GM12891 (cell line): ENCODE results near the gene CREB3L1.

Experiments
- DNase-seq: peaks from one replicate; pipeline ENCODE4 v3.0.0; 2011; ENCODE audit warnings: low spot score; ENCODE audit not compliant: insufficient read length
- FAIRE-seq: peaks from 2 replicates; lab custom pipeline; 2011; peaks lifted over from hg19 to GRCh38; lab: Jason Lieb, UNC
- PAX5 ChIP-seq: IDR thresholded peaks from 2 replicates; pipeline ENCODE4 v1.6.1; 2011; ENCODE audit warnings: low read length, moderate library complexity, mild to moderate bottlenecking; ENCODE audit not compliant: insufficient read depth, severe bottlenecking
- POLR2A ChIP-seq: IDR thresholded peaks from 2 replicates; pipeline ENCODE4 v1.6.1; 2011; ENCODE audit warnings: low read depth, low read length, control low read depth
- POLR2AphosphoS5 ChIP-seq: IDR thresholded peaks from 2 replicates; pipeline ENCODE4 v1.6.1; 2011; ENCODE audit warnings: low read depth, low read length, control low read depth
- POU2F2 ChIP-seq: IDR thresholded peaks from 2 replicates; pipeline ENCODE4 v1.6.1; 2011; ENCODE audit warnings: low read depth, mild to moderate bottlenecking, control low read depth, low read length, moderate library complexity
- SPI1 ChIP-seq: IDR thresholded peaks from 2 replicates; pipeline ENCODE4 v1.6.1; 2011; ENCODE audit warnings: low read depth, low read length, control low read depth
- TAF1 ChIP-seq: IDR thresholded peaks from 2 replicates; pipeline ENCODE4 v1.6.1; 2011; ENCODE audit warnings: low read depth, low read length, control low read depth

CREB3L1 gene

GRCh38 chr11:46360878-46361277, 83.4 kb downstream of the CREB3L1 start:
- DNase-seq, result no peak
- TF ChIP-seq TAF1, result no peak
- TF ChIP-seq SPI1, result no peak
- TF ChIP-seq PAX5, result no peak
- no peak for TF ChIP-seq POLR2A
- no peak for TF ChIP-seq POLR2AphosphoS5
- TF ChIP-seq POU2F2, result no peak
- FAIRE-seq, result no peak

DNA sequence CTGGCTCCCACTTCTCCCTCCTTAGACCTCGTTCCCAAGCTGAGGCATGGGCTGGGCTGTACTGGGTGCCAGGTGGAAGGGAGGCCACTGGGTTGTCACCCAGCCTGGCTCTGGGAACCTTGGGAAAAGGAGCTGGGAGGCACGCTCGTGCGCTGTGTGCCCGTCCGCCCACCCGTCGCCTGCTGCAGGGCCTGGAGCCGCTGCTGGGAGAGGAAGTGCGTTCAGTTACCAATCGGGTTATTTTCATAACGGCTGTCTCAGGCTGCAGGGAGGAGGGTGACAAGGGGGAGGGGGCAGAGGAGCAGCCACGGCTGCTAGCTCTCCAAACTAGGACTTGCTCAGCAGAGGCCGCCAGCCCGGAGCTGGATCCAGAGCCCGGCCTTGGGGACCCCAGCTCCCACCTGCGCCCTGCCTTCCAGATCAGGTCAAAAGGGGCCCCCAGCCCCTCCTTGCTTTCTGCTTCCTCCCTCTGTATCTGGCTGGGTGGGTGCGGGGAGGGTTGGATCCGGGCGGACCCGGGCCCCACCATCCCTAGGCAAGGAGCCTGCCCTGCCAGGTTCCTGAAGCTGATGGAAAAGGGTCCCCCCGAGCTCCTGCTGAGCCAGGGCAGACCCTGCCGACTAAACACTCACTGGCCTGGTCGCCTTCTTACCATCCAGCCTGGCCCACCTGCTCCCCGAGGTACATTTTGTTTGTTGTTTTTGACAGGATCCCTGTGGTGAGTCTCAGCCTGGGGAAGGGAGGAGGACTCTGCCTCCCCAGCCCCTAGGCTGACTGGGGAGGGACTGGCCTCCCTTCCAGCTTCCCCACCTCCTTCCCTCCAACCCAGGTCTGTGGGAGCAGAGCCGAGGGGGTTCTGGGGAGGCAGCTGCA, 84.1 kb downstream of the CREB3L1 start:
- DNase-seq (peak; percentile 97), FAIRE-seq (peak; percentile 99)
- TF ChIP-seq PAX5 (no peak), POLR2A (peak; percentile 56; the same call in 1 of the 2 replicates), POU2F2 (peak; percentile 58; the same call in 1 of the 2 replicates), TAF1 (0 out of 2 replicates have a peak, but pooled peaks have one; percentile 40), POLR2AphosphoS5 (peak; percentile 73), SPI1 (peak; percentile 95)

DNA sequence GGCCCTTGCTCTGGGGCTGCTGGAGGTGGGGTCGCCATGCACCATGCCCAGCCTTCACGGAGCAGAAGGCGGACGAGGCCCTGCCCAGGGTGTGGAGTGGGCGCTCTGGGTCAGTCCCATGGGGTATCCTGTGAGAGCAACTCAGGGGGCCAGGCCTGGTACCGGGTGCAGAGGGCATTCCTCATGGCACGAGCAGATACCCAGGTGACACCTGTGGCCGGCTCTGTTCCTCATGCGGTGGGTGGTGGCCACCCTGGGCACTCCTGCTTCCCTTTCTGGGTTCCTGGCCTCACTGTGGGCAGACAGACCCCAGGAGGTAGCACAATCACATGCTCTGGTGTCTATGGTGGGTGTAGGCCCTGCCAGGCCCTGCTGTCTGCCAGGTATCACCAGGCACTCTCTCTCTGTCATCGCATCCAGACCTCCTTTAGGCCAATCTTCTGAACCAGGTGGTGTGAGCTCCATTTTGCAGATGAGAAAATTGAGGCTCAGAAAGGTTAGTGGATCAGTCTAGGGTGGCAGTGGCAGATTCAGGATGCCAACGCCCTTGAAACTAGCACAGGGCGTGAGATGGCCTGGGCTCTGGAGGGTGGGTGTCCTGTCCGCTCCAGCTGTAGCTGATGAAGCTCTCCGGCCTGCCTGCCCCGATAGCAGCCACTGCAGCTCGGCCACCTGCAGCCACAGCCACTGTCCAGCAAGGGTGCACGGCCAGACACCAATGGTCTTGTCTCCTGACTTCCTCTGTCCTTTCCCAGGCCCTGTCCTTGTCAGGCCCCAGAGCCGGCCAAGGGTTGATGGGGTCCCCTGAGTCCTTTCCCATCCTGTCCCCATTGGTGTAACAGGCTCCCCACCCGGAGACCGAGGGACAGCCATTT, 84.9 kb downstream of the CREB3L1 start:
- TF ChIP-seq POLR2A, result no peak
- no peak for TF ChIP-seq PAX5
- TF ChIP-seq POU2F2, result no peak
- no peak for TF ChIP-seq TAF1
- DNase-seq, result no peak
- peak; percentile 61 for FAIRE-seq

GRCh38 chr11:46363031-46363407, 85.6 kb downstream of the CREB3L1 start:
- FAIRE-seq (no peak), DNase-seq (no peak)
- TF ChIP-seq POLR2A (no peak), PAX5 (no peak), TAF1 (no peak), SPI1 (no peak), POU2F2 (no peak), POLR2AphosphoS5 (no peak)

DNA sequence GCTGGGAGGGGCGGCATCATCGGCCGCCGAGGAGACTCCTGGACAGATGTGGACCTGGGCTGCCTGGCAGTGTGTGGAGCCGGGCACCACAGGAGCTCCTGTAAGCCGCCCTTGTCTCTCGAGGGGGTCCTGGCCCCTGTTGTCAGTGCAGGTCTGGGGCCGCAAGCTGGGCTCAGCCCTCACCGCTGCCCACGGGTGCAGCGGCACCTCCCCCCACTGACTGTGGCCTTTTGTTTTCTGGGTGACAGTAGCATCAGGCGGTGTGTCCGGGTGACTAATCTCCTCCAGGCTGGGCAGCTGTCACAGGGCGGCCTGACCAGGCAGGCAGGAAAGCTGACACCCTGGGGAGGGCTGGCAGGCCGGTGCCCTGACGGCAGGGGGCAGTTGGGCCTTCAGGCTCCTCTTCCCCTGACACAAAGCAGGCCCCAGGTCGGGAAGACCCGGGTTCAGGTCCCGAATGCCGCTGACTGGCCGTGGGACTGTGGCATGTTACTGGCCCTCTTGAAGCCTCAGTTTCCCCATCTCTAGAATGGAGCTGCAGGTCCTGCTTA, 86.1 kb downstream of the CREB3L1 start:
- TF ChIP-seq POU2F2 (no peak), POLR2AphosphoS5 (no peak), TAF1 (no peak), POLR2A (no peak), PAX5 (no peak), SPI1 (no peak)
- no peak for DNase-seq
- FAIRE-seq, result no peak

DNA sequence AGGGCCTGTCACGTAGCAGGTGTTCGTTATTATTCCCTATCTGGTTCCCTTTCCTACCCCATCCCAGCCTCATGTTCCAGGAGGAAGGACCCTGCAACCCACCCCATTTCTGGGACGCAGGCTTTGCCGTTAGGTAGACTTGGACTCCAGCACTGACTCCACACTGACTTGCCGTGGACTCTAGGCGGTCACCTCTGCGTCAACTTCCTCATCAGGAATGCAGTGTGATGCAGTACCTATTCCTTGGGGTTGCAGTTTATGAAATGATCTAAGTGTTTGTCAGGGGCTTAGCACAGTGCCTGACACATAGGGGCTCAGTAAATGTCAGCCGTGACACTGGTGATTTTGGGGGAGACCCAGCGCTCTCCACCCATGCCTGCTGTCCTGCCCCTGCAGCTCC, 86.6 kb downstream of the CREB3L1 start:
- no peak for DNase-seq
- no peak for TF ChIP-seq POLR2A
- no peak for TF ChIP-seq TAF1
- TF ChIP-seq SPI1, result no peak
- no peak for TF ChIP-seq POLR2AphosphoS5
- TF ChIP-seq PAX5, result no peak
- no peak for TF ChIP-seq POU2F2
- FAIRE-seq, result no peak

GRCh38 chr11:46364791-46365190, 87.3 kb downstream of the CREB3L1 start:
- FAIRE-seq (no peak), DNase-seq (no peak)
- no peak for TF ChIP-seq POU2F2
- no peak for TF ChIP-seq PAX5
- no peak for TF ChIP-seq TAF1
- no peak for TF ChIP-seq POLR2AphosphoS5
- no peak for TF ChIP-seq SPI1
- no peak for TF ChIP-seq POLR2A

- FAIRE-seq (no peak), DNase-seq (no peak)
- TF ChIP-seq TAF1 (no peak), POLR2AphosphoS5 (no peak), POU2F2 (no peak), POLR2A (no peak), SPI1 (no peak), PAX5 (no peak)
Observed at GRCh38 chr11:46366260-46366659, 88.8 kb downstream of the CREB3L1 start.

- no peak for DNase-seq
- no peak for FAIRE-seq
- TF ChIP-seq POU2F2 (no peak), TAF1 (no peak), POLR2A (no peak), PAX5 (no peak), POLR2AphosphoS5 (no peak), SPI1 (no peak)
Observed at GRCh38 chr11:46366661-46367161, 89.2 kb downstream of the CREB3L1 start.
